BLaER1 (cell line): ENCODE measurements around the gene PRRT4.

Experiments
- H3K27ac ChIP-seq: shearing (Covaris generic); formaldehyde crosslinking; 2 replicates; pipeline ENCODE4 v1.8.1; 2022
- H3K27me3 ChIP-seq: shearing (Covaris generic); formaldehyde crosslinking; 2 replicates; pipeline ENCODE4 v1.8.1; 2022
- H3K36me3 ChIP-seq: shearing (Covaris generic); formaldehyde crosslinking; 2 replicates; pipeline ENCODE4 v1.8.1; 2022
- H3K4me1 ChIP-seq: shearing (Covaris generic); formaldehyde crosslinking; 2 replicates; pipeline ENCODE4 v1.8.1; 2022
- H3K4me2 ChIP-seq: shearing (Covaris generic); formaldehyde crosslinking; 2 replicates; pipeline ENCODE4 v1.8.1; 2022
- H3K4me3 ChIP-seq: shearing (Covaris generic); formaldehyde crosslinking; 2 replicates; pipeline ENCODE4 v1.8.1; 2022
- H3K9ac ChIP-seq: shearing (Covaris generic); formaldehyde crosslinking; 2 replicates; pipeline ENCODE4 v1.8.1; 2022
- H3K9me3 ChIP-seq: shearing (Covaris generic); formaldehyde crosslinking; 2 replicates; pipeline ENCODE4 v1.8.1; 2022
- H4K20me1 ChIP-seq: shearing (Covaris generic); formaldehyde crosslinking; 2 replicates; pipeline ENCODE4 v1.8.1; 2022
- Cebpa-rat ChIP-seq: shearing (Covaris generic); IDR thresholded peaks from 2 replicates; pipeline ENCODE4 v1.8.1; 2022

Gene PRRT4

DNA sequence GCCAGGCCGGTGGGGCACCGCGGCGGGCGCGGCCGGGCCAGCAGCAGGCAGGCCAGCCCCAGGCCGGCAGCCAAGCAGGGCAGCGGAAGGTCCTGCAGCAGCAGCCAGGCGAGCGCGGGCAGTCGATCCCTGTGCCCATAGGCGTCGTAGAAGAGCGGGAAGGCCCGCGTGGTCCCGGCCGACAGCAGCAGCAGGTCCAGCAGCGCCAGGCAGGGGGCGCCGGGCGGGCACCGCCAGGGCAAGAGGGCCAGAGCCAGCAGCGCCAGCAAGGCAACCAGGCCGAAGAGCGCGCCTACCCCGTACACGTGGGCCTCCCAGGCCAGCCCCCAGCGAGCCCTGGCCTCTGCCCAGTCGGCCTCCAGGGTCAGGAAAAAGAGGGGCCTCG lies 9.3 kb downstream of the PRRT4 start:
- peaks cover 11% of the 10 kb centered on the region for H3K9me3 ChIP-seq
- H3K27me3 ChIP-seq = peaks cover 53% of the 10 kb centered on the region
- H3K4me2 ChIP-seq = no peak overlapping the region; the same call in 1 of the 2 replicates

DNA sequence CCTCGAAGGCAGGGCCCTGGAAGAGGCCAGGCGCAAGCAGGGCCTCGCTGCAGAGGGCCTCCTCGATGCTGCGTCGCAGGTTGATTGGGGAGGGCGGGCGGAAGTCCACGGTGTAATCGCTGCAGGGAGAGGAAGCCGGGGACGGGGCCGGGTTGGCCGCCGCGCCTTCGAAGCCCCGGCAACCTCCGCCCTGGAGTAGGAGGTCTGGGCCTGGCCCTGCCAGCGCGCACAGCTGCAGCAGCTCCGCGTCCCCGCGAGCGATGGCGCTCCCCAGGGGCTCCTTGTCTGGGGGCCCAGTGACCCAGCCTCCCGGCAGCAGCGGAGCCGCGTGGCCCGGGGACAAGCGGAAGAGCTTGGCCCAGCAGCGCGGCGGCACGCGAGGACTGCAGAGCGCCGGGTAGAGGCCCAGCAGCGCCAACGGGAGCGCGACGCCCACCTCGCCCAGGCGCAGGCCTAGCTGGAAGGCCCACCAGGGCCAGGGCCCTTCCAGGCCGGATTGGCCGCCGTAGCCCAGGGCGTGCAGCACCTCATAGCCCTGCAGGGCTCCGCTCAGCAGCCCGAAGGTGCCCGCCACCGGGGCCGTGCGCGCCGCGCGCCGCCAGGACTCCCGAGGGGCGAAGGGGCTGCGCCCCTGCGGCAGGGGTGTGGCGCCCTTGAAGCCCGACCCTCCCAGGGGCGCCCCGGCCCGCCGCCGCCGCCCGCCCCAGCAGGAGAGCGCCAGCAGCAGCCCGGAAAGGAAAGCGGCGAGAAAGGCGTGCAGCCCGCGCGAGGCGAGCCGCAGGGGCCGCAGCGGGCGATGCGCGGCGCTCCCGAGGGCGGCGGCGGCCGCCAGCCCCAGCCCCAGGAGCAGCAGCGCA lies 10.0 kb downstream of the PRRT4 start:
- 0 out of 2 replicates have a peak overlapping the region, but pooled peaks have one; percentile 14 for H3K27ac ChIP-seq
- H4K20me1 ChIP-seq = no peaks in the 10 kb centered on the region
- H3K4me1 ChIP-seq = peaks cover 12% of the 10 kb centered on the region
- no peak for TF ChIP-seq Cebpa-rat
- no peaks in the 10 kb centered on the region for H3K36me3 ChIP-seq
- no peak overlapping the region for H3K9ac ChIP-seq
- H3K4me2 ChIP-seq = peak overlapping the region; percentile 53
- 0 out of 2 replicates have a peak overlapping the region, but pooled peaks have one; percentile 38 for H3K4me3 ChIP-seq
- peaks cover 53% of the 10 kb centered on the region for H3K27me3 ChIP-seq
- H3K9me3 ChIP-seq = peaks cover 11% of the 10 kb centered on the region

More for the DNA sequence above, 9.3 kb downstream of the PRRT4 start:
- no peak for TF ChIP-seq Cebpa-rat
- Histone ChIP-seq H3K4me1 (peaks cover 12% of the 10 kb centered on the region), H3K9ac (no peak overlapping the region), H4K20me1 (no peaks in the 10 kb centered on the region), H3K27ac (no peak overlapping the region), H3K36me3 (no peaks in the 10 kb centered on the region), H3K4me3 (no peak overlapping the region)

DNA sequence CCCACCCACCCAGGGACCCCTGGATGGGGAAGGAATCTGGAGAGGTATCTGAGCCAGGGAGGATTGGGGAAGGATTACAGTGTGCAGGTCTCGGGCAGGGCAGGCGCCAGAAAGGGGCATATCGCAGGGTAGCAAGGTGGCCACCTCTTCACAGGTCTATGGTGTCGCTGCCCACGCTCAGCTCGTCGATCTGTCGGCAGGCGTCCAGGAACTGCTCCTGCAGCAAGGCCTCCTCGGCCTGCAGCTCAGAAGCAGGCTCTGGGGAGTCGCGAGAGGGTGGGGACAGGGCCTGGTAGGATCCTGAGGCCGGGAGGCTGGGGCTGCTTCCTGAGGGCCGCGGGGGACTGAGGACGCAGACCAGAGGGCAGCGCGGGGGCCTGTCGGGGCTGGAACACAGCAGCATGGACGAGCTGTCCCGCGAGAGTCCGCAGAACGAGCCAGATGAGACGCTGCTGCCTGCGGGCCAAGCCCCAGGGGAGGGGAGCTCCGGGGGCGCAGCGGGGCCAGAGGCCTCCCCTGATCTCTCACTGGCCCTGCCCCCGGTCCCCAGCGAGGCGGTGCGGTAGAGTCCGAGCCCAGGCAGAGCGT lies 10.7 kb downstream of the PRRT4 start:
- H3K27ac ChIP-seq = 0 out of 2 replicates have a peak overlapping the region, but pooled peaks have one; percentile 14
- H3K27me3 ChIP-seq = peaks cover 53% of the 10 kb centered on the region
- H3K9ac ChIP-seq = no peak overlapping the region
- no peaks in the 10 kb centered on the region for H3K36me3 ChIP-seq
- peaks cover 11% of the 10 kb centered on the region for H3K9me3 ChIP-seq
- no peaks in the 10 kb centered on the region for H4K20me1 ChIP-seq
- peaks cover 12% of the 10 kb centered on the region for H3K4me1 ChIP-seq
- no peak for TF ChIP-seq Cebpa-rat
- H3K4me2 ChIP-seq = peak overlapping the region; percentile 53
- no peak overlapping the region for H3K4me3 ChIP-seq

DNA sequence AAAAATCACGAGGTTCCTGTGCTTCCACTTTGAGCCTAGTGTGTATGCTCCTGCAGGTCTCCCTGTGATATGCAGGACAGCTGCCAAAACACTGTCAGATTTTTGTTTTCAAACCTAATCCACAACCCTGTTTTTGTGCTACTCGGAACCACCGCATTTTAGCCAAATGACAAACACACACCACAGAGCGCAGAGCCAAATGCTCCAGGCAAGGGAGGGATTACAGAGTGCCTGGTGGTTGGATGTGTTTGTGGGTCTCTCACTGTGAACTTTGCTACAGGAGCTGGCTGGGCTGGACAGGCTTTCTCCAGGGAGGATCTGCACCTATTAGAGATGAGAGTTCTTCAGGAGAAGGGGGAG lies 12.0 kb downstream of the PRRT4 start:
- Histone ChIP-seq H3K4me3 (no peak overlapping the region), H3K27me3 (peaks cover 53% of the 10 kb centered on the region), H4K20me1 (no peaks in the 10 kb centered on the region), H3K9ac (no peak overlapping the region), H3K4me1 (peaks cover 12% of the 10 kb centered on the region), H3K9me3 (peaks cover 11% of the 10 kb centered on the region), H3K36me3 (no peaks in the 10 kb centered on the region), H3K4me2 (no peak overlapping the region), H3K27ac (no peak overlapping the region)
- no peak for TF ChIP-seq Cebpa-rat

DNA sequence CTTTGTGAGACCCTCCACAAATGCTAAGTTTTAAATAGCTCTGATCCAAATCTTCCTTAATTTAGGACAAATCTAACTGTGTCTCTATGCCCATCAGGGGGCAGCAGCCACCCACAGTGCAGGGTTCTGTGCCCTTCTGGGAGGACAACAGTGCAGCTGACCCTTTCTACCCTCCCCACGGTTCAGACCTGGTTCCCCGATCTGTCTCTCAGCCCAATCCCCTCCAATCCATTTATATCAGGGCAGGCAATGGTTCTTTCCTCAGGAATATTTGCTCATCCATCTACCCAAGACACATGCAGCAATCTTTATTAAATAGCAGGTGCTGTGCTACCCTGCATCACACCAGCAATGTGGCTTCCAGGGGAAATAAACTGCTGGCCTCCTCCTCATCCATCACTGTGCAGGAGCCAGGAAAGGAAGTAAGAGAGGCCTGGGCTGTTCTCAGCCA lies 13.8 kb downstream of the PRRT4 start:
- Histone ChIP-seq H3K9ac (no peak overlapping the region), H3K9me3 (peaks cover 11% of the 10 kb centered on the region), H3K27ac (no peak overlapping the region), H3K4me1 (peaks cover 20% of the 10 kb centered on the region), H4K20me1 (peaks cover 2% of the 10 kb centered on the region), H3K27me3 (peaks cover 39% of the 10 kb centered on the region), H3K4me2 (no peak overlapping the region), H3K4me3 (no peak overlapping the region), H3K36me3 (no peaks in the 10 kb centered on the region)
- no peak for TF ChIP-seq Cebpa-rat

DNA sequence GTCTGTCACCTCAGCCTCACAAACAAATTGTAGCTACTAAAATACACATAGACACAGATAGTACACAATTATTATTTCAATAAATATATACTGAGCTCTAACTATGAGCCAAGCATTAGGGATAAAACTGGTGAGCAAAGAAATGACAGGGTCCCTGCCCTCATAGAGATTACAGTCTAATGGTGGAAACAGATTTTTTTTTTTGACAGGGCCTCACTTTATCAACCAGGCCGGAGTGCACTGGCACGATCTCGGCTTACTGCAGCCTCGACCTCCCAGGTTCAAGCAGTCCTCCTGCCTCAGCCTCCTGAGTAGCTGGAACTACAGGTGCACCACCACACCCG lies 17.1 kb downstream of the PRRT4 start:
- peaks cover 25% of the 10 kb centered on the region for H3K4me1 ChIP-seq
- H3K9ac ChIP-seq = no peak overlapping the region
- peak overlapping the region; percentile 52 for H3K4me2 ChIP-seq
- peaks cover 6% of the 10 kb centered on the region; the same call in 1 of the 2 replicates for H3K27me3 ChIP-seq
- H3K36me3 ChIP-seq = peaks cover 21% of the 10 kb centered on the region
- no peaks in the 10 kb centered on the region for H3K9me3 ChIP-seq
- no peak overlapping the region for H3K27ac ChIP-seq
- H3K4me3 ChIP-seq = peak overlapping the region; percentile 83; the same call in 1 of the 2 replicates
- no peak for TF ChIP-seq Cebpa-rat
- H4K20me1 ChIP-seq = peaks cover 34% of the 10 kb centered on the region

DNA sequence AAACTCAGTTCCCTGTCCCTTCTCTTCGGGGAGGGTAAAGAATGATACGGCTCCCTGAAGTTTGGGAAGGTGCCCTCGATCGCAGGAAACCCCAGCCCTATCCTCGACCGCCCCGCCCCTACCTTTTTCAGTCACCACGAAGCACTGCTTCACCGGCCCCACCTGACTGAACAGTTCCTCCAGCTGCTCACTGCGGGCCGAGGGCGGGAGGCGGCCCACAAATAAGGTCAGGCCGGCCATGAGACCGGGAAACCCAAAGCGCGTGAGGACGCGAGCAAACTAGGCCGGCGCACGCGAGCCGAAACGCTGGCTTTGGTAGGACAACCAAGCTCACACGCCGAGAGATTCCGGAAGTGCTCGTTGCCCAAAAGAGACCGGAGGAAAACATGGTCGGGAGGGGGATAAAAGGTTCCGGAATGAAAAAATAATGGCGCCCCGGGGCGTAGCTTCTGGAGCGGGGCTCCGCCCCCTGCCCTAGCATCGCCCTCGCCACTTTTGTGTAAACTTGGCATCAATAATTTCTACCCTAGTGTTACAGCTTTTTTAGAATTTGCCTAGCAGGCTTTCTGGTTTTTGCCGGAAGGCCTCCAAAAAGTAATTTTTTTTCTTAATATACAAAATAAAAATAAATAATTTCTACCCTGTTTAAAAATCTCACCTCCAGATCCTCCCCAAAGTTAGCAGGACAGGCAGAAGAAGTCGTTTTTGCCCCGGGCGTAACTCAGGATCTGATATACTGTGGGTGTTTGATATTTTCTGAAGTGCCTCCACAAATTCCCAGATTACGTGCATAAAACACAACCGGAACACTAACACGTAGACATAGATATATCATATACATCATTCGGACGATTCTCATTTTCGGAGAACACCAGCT lies 17.7 kb downstream of the PRRT4 start, which contains the start of gene RBM28:
Gene RBM28, minus strand, starts transcription at position 355 of the 877 bp plus-strand sequence. Its CDS starts 115 bp downstream, at position 240.
- peak within 1 kb of the TSS; percentile 92 for H3K9ac ChIP-seq
- H3K27me3 ChIP-seq = peaks cover under 1% of the 10 kb centered on the region; the same call in 1 of the 2 replicates
- H3K4me2 ChIP-seq = peak within 1 kb of the TSS; percentile 99
- H4K20me1 ChIP-seq = peaks cover 40% of the 10 kb centered on the region
- H3K36me3 ChIP-seq = peaks cover 27% of the 10 kb centered on the region
- H3K4me1 ChIP-seq = peaks cover 25% of the 10 kb centered on the region
- H3K27ac ChIP-seq = peak within 1 kb of the TSS; percentile 88
- no peaks in the 10 kb centered on the region for H3K9me3 ChIP-seq
- peak within 1 kb of the TSS; percentile 83 for H3K4me3 ChIP-seq
- no peak for TF ChIP-seq Cebpa-rat

DNA sequence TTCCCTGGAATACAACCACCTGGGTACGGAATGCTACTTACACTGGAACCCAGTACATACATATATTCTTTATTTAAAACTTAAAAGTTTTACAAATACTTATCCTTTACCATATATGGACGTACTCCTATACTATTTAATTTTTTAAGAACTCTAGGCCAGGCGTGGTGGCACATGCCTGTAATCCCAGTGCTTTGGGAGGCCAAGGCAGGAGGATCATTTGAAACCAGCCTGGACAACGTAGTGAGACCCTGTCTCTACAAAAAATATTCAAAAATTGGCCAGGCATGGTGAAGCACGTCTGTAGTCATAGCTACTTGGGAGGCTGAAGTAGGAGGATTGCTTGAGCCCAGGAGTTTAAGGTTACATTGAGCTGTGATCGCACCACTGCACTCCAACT lies 19.8 kb downstream of the PRRT4 start:
- Histone ChIP-seq H3K27ac (no peak overlapping the region), H4K20me1 (peaks cover 48% of the 10 kb centered on the region), H3K9ac (peak overlapping the region; percentile 92), H3K27me3 (no peaks in the 10 kb centered on the region), H3K36me3 (peaks cover 48% of the 10 kb centered on the region), H3K4me2 (peak overlapping the region; percentile 99), H3K9me3 (no peaks in the 10 kb centered on the region), H3K4me3 (peak overlapping the region; percentile 83; the same call in 1 of the 2 replicates), H3K4me1 (peaks cover 25% of the 10 kb centered on the region)
- TF ChIP-seq Cebpa-rat = no peak

DNA sequence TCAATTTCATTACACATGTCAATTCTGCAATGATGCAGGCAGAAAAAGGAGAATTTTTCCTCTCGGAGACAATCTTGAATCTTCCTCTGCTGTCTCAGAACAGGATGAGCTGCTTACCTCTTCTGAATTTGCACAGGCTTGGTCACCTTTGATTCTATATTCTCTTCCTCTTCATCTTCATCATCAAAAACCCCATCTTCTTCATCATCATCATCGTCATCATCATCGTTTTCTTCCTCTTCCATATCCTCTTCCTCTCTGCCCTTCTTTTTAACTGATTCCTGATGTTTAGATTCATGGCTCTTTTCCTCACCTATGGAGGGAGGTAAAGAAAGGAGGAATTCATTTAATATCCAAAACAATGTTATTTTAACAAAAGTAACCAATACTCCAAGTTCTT lies 25.8 kb downstream of the PRRT4 start:
- Histone ChIP-seq H3K27ac (no peak overlapping the region), H3K27me3 (no peaks in the 10 kb centered on the region), H3K4me2 (no peak overlapping the region), H4K20me1 (peaks cover 36% of the 10 kb centered on the region), H3K9me3 (no peaks in the 10 kb centered on the region), H3K4me1 (no peaks in the 10 kb centered on the region), H3K36me3 (peaks cover 100% of the 10 kb centered on the region), H3K4me3 (no peak overlapping the region), H3K9ac (no peak overlapping the region)
- no peak for TF ChIP-seq Cebpa-rat
